Activated CD8-positive, alpha-beta T cell treated with anti-CD3 and anti-CD28 coated beads for 36 hours (primary cell): ENCODE data around the gene SND1. TPM values are rescaled to one million over a fixed set of nuclear protein-coding genes. Genes with fewer than 3 reads are reported as not detected.

ENCODE experiments used
- ATAC-seq: fragments of 200-7000 bp; cut with Tn5 transposase; one replicate; pipeline ENCODE4 v1.10.0; 2021; ENCODE audit warnings: mild to moderate bottlenecking, moderate library complexity
- CTCF ChIA-PET: fragments of 350-600 bp; sonication (Branson Sonifier 250); formaldehyde crosslinking; loops from one replicate; lab custom pipeline; 2021; ENCODE audit warnings: antibody characterized with exemption; lab: Charles Lee
- POLR2A ChIA-PET: fragments of 350-600 bp; sonication (Branson Sonifier 250); formaldehyde crosslinking; loops from one replicate; lab custom pipeline; 2021; ENCODE audit warnings: antibody characterized with exemption; lab: Charles Lee
- DNase-seq: peaks from one replicate; pipeline ENCODE4 v3.0.0-alpha.2; 2020
- H3K27ac Mint-ChIP-seq: one replicate; pipeline ENCODE4 v1.8.0; 2021; ENCODE audit warnings: mild to moderate bottlenecking, mixed read lengths
- H3K27me3 Mint-ChIP-seq: one replicate; pipeline ENCODE4 v1.8.0; 2021; ENCODE audit warnings: mixed read lengths
- H3K36me3 Mint-ChIP-seq: one replicate; pipeline ENCODE4 v1.8.0; 2021; ENCODE audit warnings: low read depth, mixed read lengths
- H3K4me1 Mint-ChIP-seq: one replicate; pipeline ENCODE4 v1.8.0; 2021; ENCODE audit warnings: low read depth, mixed read lengths
- H3K4me3 Mint-ChIP-seq: one replicate; pipeline ENCODE4 v1.8.0; 2021; ENCODE audit warnings: mild to moderate bottlenecking, moderate library complexity, mixed read lengths
- H3K9me3 Mint-ChIP-seq: one replicate; pipeline ENCODE4 v1.8.0; 2021; ENCODE audit warnings: mixed read lengths
- intact Hi-C: fragments of 100-400 bp; cut with micrococcal nuclease; formaldehyde crosslinking; loops from one replicate; pipeline ENCODE4 v1.10.0; 2022
- total RNA-seq, 2 experiments: library from RNA; stranded (reverse); gene quantifications; one replicate each; pipeline ENCODE4 v1.2.3, GENCODE V29; 2021
- TF ChIP-seq, protein P1 (sequence below): fragments of 200-600 bp; IDR thresholded peaks from one replicate; pipeline ENCODE4 v1.8.0; 2022; ENCODE audit warnings: antibody characterized with exemption, mild to moderate bottlenecking

The SND1 gene
- total RNA-seq, 2 experiments from 2014 or later, result 206 to 208 TPM

DNA sequence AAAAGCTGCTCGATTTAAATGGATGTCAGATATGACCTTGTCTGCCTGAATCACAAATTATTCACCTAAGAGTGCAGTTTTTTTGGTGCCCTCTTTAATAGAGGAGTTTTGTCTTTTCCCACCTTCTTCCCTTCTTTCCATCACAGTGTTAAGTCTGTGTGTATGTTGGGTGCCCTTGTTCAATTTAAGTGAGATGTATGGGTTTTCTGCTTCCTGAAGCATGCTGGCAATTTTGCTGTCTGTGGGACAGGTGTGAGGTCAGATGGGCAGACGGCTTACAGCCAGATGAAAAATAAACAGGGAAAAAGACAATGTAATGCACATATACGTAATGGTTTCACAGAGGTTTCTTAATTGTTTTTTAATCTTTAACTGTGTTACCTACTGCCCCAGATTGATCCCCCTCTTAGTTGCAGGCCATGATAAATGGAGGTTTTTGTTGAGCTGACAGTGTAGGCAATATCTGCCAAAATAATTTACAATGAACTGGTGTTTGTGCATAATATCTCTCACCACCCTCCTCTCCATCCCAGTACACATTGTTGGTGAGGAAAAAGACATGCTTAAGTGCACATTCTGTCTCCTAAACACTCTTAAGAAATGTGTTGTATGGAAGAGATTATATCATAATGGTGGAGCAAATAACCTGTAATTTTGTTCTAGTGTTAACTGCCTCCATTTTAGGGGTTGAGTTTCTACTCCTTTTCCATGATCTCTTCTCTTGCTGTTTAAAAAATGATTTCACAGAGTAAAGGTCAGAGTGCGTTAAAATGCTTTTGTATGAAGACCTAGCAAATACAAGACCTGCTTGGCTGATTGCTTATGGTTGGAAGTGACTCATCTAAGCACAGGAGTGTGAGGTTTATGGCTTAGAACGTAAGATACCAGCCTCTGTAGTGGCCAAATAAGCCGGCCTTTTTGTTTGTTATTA, 255.4 kb downstream of the SND1 start:
- no peaks in the 10 kb centered on the region for H3K9me3 Mint-ChIP-seq
- peaks cover 22% of the 10 kb centered on the region for H3K36me3 Mint-ChIP-seq
- DNase-seq (no peak), ATAC-seq (peak; percentile 43)
- H3K27me3 Mint-ChIP-seq, result no peaks in the 10 kb centered on the region
- no peak overlapping the region for H3K4me3 Mint-ChIP-seq
- POLR2A ChIA-PET, result no interaction called here
- peaks cover 53% of the 10 kb centered on the region for H3K4me1 Mint-ChIP-seq
- H3K27ac Mint-ChIP-seq, result peak overlapping the region; percentile 9
- TF ChIP-seq, protein P1, sequence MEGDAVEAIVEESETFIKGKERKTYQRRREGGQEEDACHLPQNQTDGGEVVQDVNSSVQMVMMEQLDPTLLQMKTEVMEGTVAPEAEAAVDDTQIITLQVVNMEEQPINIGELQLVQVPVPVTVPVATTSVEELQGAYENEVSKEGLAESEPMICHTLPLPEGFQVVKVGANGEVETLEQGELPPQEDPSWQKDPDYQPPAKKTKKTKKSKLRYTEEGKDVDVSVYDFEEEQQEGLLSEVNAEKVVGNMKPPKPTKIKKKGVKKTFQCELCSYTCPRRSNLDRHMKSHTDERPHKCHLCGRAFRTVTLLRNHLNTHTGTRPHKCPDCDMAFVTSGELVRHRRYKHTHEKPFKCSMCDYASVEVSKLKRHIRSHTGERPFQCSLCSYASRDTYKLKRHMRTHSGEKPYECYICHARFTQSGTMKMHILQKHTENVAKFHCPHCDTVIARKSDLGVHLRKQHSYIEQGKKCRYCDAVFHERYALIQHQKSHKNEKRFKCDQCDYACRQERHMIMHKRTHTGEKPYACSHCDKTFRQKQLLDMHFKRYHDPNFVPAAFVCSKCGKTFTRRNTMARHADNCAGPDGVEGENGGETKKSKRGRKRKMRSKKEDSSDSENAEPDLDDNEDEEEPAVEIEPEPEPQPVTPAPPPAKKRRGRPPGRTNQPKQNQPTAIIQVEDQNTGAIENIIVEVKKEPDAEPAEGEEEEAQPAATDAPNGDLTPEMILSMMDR, result no peak
- CTCF ChIA-PET, result no interaction called here
- intact Hi-C loops, result no loop called here

DNA sequence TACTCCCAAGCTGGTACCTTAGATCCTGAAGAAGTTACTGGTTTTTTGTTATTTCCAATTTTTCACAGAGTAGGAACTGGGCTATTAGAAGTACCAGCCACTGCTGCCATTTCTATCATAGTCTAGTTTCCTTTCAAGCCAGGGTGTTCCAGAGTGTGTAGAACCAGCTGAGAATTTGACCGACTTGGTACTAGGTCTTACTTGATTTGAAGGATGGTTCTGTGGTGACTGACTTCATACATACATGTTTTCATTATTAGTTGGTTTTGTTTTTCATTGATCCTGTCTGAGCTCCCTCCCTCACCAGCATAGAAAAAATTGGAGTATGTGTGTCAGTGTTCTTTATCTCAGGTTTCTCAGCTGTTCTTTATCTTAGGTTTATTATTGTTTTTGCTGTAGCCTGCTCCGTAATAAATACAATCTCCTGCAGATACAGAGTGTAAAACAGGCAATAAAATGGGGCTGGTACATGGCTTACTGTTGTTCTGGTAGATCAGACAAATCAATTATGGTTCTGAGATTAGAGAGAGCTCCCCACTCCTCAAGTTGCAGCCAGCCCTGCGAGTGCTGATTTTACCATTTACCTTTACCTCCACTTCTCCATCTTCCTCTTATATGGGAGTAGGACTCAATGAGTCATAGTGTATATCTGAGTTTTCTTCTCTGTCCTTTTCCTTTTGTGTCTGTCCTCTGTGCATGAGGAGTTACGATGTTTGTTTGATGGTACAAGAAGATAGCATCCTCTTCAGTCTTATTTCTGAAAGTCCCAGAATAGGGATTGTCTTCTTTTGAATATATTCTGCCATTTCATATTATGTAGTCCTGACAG, 256.6 kb downstream of the SND1 start:
- intact Hi-C loops, result no loop called here
- ATAC-seq, result peak; percentile 37

DNA sequence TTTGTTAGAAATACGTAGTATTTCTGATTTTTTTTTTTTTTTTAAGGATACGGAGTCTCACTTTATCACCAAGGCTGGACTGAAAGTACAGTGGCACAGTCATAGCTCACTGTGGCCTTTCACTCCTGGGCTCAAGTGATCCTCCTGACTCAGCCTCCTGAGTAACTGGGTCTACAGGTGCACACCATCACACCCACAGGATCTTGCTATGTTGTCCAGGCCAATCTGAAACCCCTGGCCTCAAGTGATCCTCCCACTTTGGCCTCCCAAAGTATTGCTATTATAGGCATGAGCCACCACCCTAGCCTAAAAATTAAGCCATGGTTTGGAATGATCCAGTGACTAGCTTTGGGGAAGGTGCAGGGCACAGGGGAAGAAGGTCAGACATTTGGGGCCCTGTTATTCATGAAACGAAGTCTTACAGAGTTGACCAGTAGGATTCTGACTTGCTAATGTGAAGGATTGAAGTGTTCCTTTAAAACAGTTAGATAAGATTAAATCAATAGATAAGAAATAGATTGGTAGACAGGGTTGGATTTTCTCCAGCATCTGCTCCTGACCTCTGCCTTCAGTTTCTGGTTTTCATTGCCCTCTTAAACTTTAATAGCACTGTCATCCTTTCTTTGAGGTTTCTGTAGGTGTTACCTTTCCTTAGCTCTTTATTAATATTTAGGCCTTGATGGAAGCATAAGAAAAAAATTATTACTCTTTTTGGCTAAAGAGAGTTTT, 257.6 kb downstream of the SND1 start:
- POLR2A ChIA-PET, result no interaction called here
- intact Hi-C loops, result no loop called here

More for the DNA sequence above, 256.6 kb downstream of the SND1 start:
- H3K9me3 Mint-ChIP-seq, result no peaks in the 10 kb centered on the region
- DNase-seq, result no peak
- ChIA-PET CTCF (no interaction called here), POLR2A (interaction anchor here (0.6 kb wide), 1 partner anchor 52 kb away, joined by 3 read pairs; no protein-coding TSS in a partner anchor)
- peaks cover 48% of the 10 kb centered on the region for H3K4me1 Mint-ChIP-seq
- H3K27ac Mint-ChIP-seq, result no peak overlapping the region
- H3K4me3 Mint-ChIP-seq, result no peak overlapping the region
- peaks cover 19% of the 10 kb centered on the region for H3K36me3 Mint-ChIP-seq
- TF ChIP-seq, protein P1, result no peak
- H3K27me3 Mint-ChIP-seq, result no peaks in the 10 kb centered on the region

DNA sequence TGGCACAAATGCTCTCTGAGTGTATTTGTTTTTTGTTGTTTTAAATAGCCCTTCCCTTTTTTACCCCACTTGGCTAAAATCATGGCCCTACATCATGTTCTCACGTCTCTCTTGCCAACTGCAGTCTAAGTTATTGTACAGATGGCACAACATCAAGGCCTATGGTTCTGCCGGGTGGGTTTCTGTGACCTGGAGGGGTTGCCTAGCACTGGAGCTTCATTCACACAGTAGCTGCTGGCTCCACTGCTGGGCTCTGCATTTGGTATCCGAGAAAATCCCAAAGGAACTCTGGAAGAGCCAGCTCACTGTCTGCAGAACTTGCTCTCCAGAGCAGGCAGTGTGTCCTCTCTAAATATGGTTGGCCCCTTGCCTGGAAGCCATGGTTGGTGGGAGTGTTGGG, 258.7 kb downstream of the SND1 start:
- Mint-ChIP-seq H3K4me1 (peaks cover 29% of the 10 kb centered on the region), H3K27me3 (no peaks in the 10 kb centered on the region), H3K27ac (no peak overlapping the region), H3K9me3 (no peaks in the 10 kb centered on the region), H3K36me3 (peaks cover 10% of the 10 kb centered on the region), H3K4me3 (no peak overlapping the region)
- no peak for DNase-seq
- intact Hi-C loops, result no loop called here
- POLR2A ChIA-PET, result no interaction called here
- no peak for ATAC-seq
- CTCF ChIA-PET, result no interaction called here
- TF ChIP-seq, protein P1, result no peak

More for the DNA sequence above, 257.6 kb downstream of the SND1 start:
- no peak for ATAC-seq
- H3K4me1 Mint-ChIP-seq, result peaks cover 39% of the 10 kb centered on the region
- peaks cover 15% of the 10 kb centered on the region for H3K36me3 Mint-ChIP-seq
- no peaks in the 10 kb centered on the region for H3K27me3 Mint-ChIP-seq
- TF ChIP-seq, protein P1, result no peak
- no peak for DNase-seq
- H3K4me3 Mint-ChIP-seq, result no peak overlapping the region
- CTCF ChIA-PET, result interaction anchor here (1.0 kb wide), 1 partner anchor 31 kb away, joined by 3 read pairs; no protein-coding TSS in a partner anchor
- no peaks in the 10 kb centered on the region for H3K9me3 Mint-ChIP-seq
- H3K27ac Mint-ChIP-seq, result no peak overlapping the region
